Measurements from ENCODE around the gene GLI3.

DNA sequence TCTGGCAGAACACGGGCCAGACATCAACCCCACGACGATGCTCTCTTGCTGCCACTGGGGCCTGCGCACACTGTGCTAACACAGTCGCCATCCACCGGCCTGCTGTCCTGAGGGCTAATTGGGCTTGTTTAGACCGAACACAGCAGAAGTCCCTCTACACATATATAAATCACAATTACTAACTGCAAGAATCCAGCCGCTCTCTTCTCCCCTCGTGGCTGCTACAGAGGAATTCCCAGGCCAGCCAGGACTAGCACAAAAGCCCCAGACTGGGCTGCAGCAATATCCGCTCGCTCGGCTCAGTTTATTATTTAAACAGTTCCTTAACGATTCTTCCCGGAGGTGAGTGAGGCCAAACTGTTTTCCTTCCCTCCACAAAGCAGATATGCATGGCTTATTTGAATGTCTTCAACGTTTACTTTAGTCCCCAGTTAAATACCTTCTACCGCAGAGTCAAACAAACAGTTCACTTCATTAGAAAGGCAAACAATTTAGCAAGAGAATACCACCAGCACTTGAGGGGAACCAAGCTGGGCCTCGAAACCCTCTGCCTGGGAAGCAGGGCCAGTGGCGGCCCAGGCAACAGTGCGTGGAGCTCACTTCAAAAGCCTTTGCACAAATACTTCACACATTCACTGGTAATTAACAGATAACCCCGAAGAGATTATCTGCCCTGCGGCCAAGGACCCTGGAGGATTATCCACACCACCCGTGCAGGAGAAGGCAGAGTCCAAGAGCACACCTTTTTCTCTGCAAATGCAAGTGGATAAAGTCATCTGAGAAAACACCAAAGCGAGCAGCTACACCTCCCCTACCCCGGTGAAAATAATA, 145.3 kb downstream of the GLI3 start:
- TF ChIP-seq POLR2A (IDR thresholded peaks at IDR 0.05): no peak
- TF ChIP-seq, protein P1, sequence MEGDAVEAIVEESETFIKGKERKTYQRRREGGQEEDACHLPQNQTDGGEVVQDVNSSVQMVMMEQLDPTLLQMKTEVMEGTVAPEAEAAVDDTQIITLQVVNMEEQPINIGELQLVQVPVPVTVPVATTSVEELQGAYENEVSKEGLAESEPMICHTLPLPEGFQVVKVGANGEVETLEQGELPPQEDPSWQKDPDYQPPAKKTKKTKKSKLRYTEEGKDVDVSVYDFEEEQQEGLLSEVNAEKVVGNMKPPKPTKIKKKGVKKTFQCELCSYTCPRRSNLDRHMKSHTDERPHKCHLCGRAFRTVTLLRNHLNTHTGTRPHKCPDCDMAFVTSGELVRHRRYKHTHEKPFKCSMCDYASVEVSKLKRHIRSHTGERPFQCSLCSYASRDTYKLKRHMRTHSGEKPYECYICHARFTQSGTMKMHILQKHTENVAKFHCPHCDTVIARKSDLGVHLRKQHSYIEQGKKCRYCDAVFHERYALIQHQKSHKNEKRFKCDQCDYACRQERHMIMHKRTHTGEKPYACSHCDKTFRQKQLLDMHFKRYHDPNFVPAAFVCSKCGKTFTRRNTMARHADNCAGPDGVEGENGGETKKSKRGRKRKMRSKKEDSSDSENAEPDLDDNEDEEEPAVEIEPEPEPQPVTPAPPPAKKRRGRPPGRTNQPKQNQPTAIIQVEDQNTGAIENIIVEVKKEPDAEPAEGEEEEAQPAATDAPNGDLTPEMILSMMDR (IDR thresholded peaks at IDR 0.05 in 8 of 11, conservative IDR thresholded peaks at IDR 0.05 in 3 of 11): no peak
- no peak for TF ChIP-seq POLR2AphosphoS5 (IDR thresholded peaks at IDR 0.05)

Measured in spleen (tissue), 7 donors.